GM21723 (cell line): Measurements from ENCODE around the gene GABPB1.
A peak's percentile ranks its signal among the peaks of the same experiment; 100 is the strongest.
"Not testable (repeated sequence)": the region's sequence is repeated elsewhere in the genome, so short reads cannot be mapped to it uniquely, and the experiment has no call there.

Experiments
- ATAC-seq: cut with Tn5 transposase; IDR thresholded peaks from one replicate; pipeline ENCODE4 v1.9.1; 2021; ENCODE audit warnings: mild to moderate bottlenecking, moderate library complexity; ENCODE audit not compliant: unreplicated experiment

Gene GABPB1

DNA sequence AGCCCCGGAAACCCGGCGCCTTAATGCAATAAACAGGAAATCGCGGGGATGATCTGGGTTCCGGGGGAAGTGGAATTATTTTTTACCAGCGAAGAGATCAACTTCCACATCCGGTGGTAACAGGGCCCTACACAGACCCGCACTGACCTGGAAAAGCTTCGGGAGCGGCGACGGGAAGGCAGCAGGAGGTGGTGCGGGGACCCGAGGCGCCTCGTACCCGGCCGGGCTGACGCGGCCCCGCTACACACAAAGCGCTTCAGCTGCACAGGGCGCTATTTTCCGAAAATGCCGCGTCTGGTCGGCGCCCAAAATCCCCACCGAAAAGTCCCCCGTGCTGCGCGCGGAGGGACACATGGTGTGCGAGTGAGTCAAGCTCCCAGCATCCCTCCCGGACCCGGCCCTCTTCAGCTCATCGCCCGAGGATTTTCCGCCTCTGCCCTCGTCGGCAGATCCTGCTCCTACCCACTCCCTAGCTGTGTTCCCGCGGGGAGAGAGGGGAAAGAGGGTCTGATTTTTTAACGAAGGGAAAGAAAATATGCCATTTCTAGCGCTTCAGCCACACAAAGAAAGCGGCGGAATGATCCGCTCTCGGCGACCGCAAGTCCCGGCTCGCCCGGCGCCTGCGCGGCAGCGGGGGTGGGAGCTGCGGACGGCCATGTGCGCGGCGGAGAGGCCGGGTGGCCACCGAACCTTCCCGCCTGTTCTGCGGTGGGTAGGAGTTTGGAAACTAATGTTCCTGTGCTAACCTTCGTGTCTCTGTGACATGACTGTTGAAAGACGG, at the start of gene GABPB1:
Gene GABPB1 (minus strand): TSS at position 361 of the 781 bp plus-strand sequence. CDS start 45,400 bp downstream, outside the sequence.
- peak; percentile 51 for ATAC-seq

- not testable (repeated sequence) for ATAC-seq
Observed at GRCh38 chr15:50391561-50391960, 36.6 kb upstream of the GABPB1 start.

DNA sequence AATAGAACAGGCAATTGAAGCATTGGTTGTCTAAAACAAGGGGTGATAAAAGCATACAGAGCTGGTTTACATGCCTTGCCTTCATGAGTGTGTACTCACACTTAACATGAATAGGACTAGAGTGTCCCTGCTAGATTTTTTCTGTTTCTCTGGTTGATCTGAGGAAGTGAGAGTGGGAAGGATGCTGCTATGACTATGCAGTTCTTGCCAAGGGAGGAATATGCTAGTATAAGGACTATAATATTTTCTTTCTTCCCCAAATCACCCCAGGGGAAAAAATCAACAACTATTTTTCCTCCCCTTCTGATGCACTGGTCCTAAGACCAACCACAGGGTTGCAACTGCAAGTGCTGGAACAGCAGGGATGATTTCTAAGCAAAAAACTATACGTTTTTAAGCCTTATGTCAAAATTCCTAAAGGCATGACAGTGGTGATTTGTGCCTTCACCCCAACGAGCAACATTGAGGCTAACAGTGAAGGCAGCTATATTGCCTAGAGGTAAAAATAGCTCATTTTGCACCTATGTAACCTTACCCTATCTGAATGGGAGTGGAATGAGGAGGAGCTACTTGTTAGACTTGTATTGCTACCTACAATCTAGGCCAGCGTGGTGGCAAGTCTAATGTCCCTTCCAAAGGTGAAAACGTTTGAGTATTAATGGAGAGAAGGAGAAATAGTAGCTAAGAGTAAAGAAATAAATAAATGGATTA, 35.7 kb upstream of the GABPB1 start:
- ATAC-seq, result peak; percentile 68

- ATAC-seq, result not testable (repeated sequence)
Observed at GRCh38 chr15:50382408-50382807, 27.4 kb upstream of the GABPB1 start.

- ATAC-seq, result no peak
Observed at GRCh38 chr15:50381438-50381837, 26.4 kb upstream of the GABPB1 start.

GRCh38 chr15:50380089-50380488, 25.1 kb upstream of the GABPB1 start:
- no peak for ATAC-seq

DNA sequence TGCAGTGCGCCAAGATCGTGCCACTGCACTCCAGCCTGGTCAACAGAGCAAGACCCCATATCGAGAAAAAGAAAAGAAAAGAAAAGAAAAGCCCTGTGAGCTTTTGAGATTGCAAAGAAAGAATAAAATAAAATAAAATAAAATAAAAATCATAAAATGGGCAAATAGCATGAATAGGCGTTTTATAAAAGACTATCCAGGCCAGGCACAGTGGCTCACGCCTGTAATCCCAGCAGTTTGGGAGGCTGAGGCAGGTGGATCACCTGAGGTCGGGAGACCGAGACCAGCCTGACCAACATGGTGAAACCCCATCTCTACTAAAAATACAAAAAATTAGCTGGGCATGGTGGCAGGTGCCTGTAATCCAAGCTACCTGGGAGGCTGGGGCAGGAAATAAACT, 24.4 kb upstream of the GABPB1 start:
- ATAC-seq, result not testable (repeated sequence)

DNA sequence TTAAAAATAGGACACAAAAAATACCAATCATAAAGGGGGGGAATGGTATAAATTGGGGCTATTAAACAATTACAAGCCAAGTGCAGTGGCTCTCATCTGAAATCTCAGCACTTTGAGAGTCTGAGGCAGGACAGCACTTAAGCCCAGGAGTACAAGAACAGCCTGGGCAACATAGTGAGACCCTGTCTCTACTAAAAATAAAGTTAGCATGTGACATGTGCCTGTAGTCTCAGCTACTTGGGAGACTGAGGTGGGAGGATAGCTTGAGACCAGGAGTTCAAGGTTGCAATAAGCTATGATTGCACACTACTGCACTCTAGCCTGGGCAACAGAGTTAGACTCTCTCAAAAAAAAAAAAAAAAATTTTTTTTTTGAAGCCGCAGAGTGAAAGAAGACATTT, 23.8 kb upstream of the GABPB1 start:
- ATAC-seq, result no peak

DNA sequence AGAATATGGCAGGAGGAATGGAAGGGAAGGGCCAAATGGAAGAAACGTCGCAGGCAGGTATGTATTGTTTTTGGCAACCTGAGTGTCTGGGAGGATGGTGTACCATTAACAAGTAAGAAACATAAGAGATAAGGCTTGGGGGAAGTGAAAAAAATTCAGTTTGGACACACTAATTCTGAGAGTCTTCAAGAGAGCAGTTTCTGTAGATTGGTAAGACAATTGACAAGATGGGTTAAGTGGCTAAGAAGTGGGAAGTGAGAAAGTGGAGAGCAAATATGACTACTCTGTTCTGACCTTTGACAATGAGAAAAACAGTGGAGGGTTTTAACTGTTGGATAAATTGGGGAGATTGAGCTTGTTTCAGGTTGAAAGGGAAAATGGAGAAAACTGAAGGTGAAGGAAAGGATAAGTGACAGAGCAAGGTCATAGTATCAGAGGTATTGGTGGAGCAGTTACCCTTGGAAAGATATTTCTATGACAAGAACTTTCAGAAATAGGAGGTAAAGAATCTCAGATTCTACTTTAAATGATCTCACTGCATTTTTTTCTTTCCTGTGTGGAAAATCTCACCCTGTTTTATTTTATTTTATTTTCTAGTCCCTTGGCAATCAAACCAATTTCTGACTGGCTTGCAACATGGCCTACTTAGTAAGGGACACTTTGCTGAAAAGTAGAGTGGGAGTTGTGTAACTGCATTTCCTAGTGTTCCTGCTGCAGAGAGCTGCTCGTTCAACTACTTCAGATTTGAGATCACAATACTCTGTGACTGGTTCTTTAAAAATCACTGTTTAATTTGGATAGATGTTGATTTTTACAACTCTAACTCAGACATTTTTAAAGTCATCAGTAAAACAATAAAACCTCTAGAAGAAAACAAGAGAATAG, 23.1 kb upstream of the GABPB1 start:
- ATAC-seq, result peak; percentile 98

- not testable (repeated sequence) for ATAC-seq
Observed at GRCh38 chr15:50369564-50369963, 14.6 kb upstream of the GABPB1 start.

GRCh38 chr15:50365971-50366370, 11.0 kb upstream of the GABPB1 start:
- ATAC-seq, result no peak

GRCh38 chr15:50365570-50365969, 10.6 kb upstream of the GABPB1 start:
- no peak for ATAC-seq

DNA sequence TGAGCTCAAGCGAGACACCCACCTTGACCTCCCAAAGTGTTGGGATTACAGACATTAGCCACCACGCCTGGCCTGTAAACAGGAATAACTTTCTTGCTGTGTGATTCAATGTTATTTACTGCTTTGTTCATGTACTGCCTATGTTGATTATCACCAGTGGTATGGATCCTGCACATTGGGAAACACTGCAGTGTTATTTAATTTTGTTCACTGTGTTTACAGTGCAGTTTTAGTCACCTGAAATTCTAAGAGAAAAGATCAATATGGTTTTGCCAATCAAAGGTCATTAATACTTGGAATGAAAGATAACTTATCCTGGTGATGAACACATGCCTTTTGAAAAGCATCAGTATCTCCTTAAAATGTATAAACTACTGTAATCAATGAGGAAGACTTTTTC, 8.6 kb upstream of the GABPB1 start:
- ATAC-seq, result no peak

GRCh38 chr15:50361756-50362155, 6.8 kb upstream of the GABPB1 start:
- ATAC-seq, result no peak

- no peak for ATAC-seq
Observed at GRCh38 chr15:50358845-50359244, 3.8 kb upstream of the GABPB1 start.

- no peak for ATAC-seq
Observed at GRCh38 chr15:50355980-50356379, 982 bp upstream of the GABPB1 start.

GRCh38 chr15:50355619-50355905, 564 bp upstream of the GABPB1 start:
- ATAC-seq, result no peak

DNA sequence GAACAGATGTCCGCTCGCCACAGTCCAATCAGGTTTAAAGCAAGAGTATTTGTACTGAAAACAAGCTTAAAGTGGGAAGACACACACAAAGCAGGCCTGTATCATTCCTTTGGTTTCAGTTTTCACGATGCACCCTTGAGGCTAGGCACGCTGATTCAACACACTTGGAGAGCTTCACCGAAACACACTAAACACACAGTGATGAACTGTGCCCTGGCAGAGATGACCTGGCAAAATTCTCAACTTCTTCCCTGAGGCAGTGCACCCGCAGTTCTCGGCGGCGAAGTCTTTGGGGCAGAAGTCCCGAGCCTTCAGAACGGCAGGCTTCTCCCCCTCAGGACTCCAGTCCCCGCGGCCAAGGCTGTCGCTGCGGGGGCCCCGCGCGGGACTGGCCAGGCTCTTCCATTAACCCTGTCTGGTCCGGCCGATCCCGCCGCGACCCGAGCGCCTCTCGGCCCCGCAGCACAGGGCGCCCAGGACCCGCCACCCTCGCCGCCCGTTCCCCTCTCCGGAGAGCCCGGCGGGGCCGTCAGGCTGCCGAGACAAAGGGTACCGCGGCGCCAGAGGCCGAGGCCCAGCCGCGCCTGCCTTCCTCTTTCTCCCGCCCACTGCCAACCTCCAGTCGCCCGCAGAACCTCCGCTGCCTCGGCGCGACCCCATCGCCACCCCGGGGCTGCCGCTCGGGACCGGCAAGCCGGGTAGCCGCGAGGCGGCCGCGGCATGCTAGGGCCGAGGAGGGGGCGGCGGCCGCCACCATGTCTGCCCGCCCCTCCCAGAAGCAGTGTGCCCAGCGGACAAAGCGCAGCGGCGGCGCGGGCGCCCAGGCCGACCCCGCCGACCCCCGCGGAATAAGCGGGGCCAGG, 792 bp downstream of the GABPB1 start:
- ATAC-seq, result peak; percentile 35

DNA sequence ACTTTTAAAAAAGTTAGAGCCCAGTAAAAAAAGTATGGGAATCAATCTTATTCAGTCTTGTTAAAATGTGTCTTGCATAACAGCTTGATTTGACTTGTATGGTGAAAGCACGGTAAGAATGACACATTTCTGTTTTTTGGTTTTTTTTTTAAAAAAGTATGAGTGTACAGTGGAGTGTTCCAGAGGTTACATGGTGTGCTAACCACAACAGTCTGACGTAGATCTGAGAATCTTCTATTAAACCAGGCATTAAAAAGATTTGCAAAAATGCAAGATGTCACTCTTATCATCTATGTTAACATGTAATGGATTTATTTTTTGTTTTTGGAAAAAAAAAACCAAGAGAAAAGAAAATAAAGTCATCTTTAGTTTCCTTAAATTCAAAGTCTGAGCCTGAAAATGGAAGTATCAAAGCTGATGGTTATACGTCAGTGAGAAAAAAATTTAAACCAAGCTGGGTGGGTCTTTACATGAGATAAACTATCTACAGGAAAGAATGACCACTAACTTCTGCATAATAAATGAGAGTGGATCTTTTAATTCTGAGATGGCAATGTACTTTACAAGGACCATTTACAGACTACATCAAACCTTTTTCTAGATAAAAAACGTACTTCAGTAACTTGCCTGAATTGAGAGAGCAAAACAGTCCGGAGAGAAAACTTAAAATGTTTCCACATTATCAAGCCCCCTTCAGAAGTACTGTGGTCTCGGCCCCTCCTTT, 1.6 kb downstream of the GABPB1 start:
- no peak for ATAC-seq

DNA sequence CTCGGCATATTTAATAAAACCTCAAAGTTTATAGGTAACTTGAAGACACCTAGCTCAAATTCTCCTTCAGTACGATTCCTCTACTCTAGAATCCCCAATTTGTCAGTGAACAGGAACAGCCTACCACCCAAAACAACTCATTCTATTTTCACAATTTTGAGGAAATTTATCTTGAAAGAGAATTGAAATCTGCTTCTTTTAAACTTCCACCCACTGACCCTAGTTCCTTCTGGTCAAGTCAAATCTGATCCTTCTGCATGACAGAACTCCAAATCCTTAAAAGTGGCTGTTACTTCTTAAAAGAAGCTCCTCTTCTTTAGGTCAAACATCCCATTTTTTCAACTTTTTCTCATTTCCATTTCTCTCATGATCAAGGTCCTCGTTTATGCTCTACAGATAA, 4.4 kb downstream of the GABPB1 start:
- ATAC-seq, result no peak
